ENCODE measurements around the gene CACNB2. TPM values are rescaled to one million over a fixed set of nuclear protein-coding genes. Genes with fewer than 3 reads are reported as not detected.

CACNB2 gene
- total RNA-seq, 6 experiments from 2014 or later, result not detected

DNA sequence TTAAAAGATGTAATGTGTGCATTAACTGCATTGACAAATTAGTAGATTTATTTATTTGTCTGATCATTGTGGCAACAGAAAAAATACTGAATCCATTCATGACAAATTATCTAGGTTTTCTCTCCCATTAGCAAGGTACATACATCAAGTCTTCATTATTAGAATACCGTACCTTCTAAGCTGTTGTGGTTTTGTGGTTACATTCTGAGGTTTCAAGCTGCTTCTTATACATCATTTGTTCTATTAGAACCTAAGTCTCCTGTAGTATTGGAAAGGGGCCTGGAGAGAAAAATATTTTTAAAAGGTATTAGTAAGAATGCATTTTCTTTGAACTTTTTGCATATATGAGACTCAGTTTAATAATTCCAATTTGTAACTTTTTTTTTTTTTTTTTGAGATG lies 26.3 kb upstream of the CACNB2 start:
- no peak overlapping the region for H3K27ac Mint-ChIP-seq
- no peaks in the 10 kb centered on the region for H3K9me3 Mint-ChIP-seq
- TF ChIP-seq, protein P1, sequence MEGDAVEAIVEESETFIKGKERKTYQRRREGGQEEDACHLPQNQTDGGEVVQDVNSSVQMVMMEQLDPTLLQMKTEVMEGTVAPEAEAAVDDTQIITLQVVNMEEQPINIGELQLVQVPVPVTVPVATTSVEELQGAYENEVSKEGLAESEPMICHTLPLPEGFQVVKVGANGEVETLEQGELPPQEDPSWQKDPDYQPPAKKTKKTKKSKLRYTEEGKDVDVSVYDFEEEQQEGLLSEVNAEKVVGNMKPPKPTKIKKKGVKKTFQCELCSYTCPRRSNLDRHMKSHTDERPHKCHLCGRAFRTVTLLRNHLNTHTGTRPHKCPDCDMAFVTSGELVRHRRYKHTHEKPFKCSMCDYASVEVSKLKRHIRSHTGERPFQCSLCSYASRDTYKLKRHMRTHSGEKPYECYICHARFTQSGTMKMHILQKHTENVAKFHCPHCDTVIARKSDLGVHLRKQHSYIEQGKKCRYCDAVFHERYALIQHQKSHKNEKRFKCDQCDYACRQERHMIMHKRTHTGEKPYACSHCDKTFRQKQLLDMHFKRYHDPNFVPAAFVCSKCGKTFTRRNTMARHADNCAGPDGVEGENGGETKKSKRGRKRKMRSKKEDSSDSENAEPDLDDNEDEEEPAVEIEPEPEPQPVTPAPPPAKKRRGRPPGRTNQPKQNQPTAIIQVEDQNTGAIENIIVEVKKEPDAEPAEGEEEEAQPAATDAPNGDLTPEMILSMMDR (IDR thresholded peaks at IDR 0.05), result no peak
- DNase-seq, result no peak
- no peaks in the 10 kb centered on the region for H3K36me3 Mint-ChIP-seq (ENCODE audit: low read depth)
- H3K27me3 Mint-ChIP-seq (ENCODE audit: insufficient read depth), result no peaks in the 10 kb centered on the region; the same call in none of the 2 replicates
- H3K4me3 Mint-ChIP-seq, result no peak overlapping the region
- H3K4me1 Mint-ChIP-seq (ENCODE audit: low read depth), result no peaks in the 10 kb centered on the region

DNA sequence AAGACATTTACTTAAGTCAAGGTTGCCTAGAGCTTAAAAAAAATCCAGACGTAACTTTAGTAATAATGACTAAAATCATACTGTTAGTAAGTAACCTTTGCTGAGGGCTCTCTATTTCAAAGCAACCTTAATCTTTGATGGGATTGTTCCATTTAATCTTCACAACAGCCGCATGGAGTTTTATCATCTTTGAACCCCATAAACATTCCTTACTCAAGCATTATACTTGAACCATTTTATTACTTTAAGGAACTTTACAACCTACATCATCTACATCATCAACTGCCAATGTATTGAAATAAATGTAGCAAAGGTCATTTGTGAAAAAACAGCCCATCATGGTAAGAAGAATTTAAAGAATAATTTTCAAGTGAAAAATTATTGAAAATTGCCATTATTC lies 22.9 kb upstream of the CACNB2 start:
- H3K27ac Mint-ChIP-seq, result no peak overlapping the region
- no peaks in the 10 kb centered on the region for H3K36me3 Mint-ChIP-seq (ENCODE audit: low read depth)

DNA sequence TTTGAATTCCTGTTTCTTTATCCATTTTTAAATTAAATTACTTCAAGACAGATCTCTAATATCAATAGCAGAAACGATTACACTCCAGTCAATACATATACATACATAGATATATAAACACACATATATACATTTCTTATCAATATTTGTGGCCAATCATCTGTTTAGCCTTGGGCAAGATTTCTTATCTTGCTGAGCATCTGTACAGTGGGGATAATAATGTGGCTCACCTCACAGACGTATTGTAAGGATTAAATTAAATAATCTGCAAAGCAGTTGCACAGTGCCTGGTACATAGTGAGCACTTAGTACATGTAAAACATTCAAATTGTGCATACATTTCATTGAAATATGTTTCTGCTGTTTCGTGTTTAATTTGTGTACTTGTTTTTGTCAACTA lies 17.5 kb upstream of the CACNB2 start:
- TF ChIP-seq, protein P1 (IDR thresholded peaks at IDR 0.05), result no peak
- H3K4me3 Mint-ChIP-seq, result no peak overlapping the region
- no peaks in the 10 kb centered on the region for H3K4me1 Mint-ChIP-seq (ENCODE audit: low read depth)
- H3K36me3 Mint-ChIP-seq (ENCODE audit: low read depth), result no peaks in the 10 kb centered on the region
- H3K9me3 Mint-ChIP-seq, result no peaks in the 10 kb centered on the region
- no peaks in the 10 kb centered on the region for H3K27me3 Mint-ChIP-seq (ENCODE audit: insufficient read depth)
- H3K27ac Mint-ChIP-seq, result no peak overlapping the region
- DNase-seq, result no peak

More for the DNA sequence above, 22.9 kb upstream of the CACNB2 start:
- no peak for DNase-seq
- H3K4me3 Mint-ChIP-seq, result no peak overlapping the region
- H3K27me3 Mint-ChIP-seq (ENCODE audit: insufficient read depth), result no peaks in the 10 kb centered on the region; the same call in none of the 2 replicates
- H3K9me3 Mint-ChIP-seq, result no peaks in the 10 kb centered on the region
- TF ChIP-seq, protein P1 (IDR thresholded peaks at IDR 0.05), result no peak
- H3K4me1 Mint-ChIP-seq (ENCODE audit: low read depth), result no peaks in the 10 kb centered on the region

DNA sequence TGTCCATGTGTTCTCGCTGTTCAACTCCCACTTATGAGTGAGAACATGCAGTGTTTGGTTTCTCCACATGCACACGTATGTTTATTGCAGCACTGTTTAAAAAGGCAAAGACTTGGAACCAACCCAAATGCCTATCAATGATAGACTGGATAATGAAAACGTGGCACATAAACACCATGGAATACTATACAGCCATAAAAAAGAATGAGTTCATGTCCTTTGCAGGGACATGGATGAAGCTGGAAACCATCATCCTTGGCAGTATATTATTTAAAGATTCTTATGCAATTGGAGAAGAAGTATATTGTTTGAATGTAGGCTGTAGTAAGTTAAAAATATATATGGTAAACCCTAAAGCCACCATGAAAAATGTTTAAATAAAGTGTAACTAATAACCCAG lies 7.2 kb upstream of the CACNB2 start:
- H3K4me3 Mint-ChIP-seq, result no peak overlapping the region
- no peaks in the 10 kb centered on the region for H3K4me1 Mint-ChIP-seq (ENCODE audit: low read depth)
- no peaks in the 10 kb centered on the region for H3K36me3 Mint-ChIP-seq (ENCODE audit: low read depth)
- TF ChIP-seq, protein P1 (IDR thresholded peaks at IDR 0.05), result no peak
- DNase-seq, result no peak
- H3K27me3 Mint-ChIP-seq (ENCODE audit: insufficient read depth), result peaks cover 3% of the 10 kb centered on the region
- H3K9me3 Mint-ChIP-seq, result no peaks in the 10 kb centered on the region
- H3K27ac Mint-ChIP-seq, result no peak overlapping the region

DNA sequence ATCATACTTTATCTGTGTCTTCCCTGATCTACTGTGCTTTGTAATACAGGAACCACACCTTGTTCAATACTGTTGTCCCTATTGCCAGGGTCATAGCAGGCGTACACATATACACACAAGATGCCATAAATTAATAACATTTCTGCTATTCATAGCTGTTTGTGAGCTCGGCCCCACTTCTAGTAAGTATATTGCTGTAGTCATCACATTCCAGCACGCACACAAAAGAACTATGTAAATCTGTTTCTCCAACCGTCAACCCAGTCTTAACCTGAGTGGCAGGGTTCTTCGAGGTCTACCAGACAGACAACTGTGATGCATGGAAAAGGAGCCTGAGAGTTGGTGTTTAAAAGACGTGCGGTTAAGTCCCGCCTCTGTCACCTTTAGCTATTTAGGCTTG lies 5.7 kb upstream of the CACNB2 start:
- H3K27ac Mint-ChIP-seq, result no peak overlapping the region
- no peak for DNase-seq
- TF ChIP-seq, protein P1 (IDR thresholded peaks at IDR 0.05), result no peak
- H3K36me3 Mint-ChIP-seq (ENCODE audit: low read depth), result no peaks in the 10 kb centered on the region
- H3K27me3 Mint-ChIP-seq (ENCODE audit: insufficient read depth), result peaks cover 7% of the 10 kb centered on the region
- H3K9me3 Mint-ChIP-seq, result no peaks in the 10 kb centered on the region
- H3K4me3 Mint-ChIP-seq, result no peak overlapping the region
- H3K4me1 Mint-ChIP-seq (ENCODE audit: low read depth), result no peaks in the 10 kb centered on the region

DNA sequence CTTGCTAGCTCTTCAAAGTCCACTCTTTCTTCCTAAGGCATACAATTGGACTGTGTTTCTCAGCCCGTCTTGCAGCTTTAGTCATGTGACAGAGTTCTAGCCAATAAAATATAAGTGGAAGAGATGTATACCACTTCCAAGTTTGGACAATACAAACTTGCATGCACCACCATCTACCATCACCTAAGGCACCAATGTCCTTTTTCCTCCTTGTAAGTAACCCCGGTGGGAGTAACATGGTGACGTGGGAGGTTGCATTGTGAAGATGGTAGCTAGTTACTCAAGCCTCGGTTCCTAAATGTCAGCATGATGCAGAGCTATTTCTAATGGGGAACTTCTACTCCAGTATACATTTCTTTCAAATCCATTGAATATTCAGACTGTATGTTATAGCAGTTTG lies 5.3 kb upstream of the CACNB2 start:
- TF ChIP-seq, protein P1 (IDR thresholded peaks at IDR 0.05), result no peak
- Mint-ChIP-seq H3K4me1 (ENCODE audit: low read depth) (no peaks in the 10 kb centered on the region), H3K36me3 (ENCODE audit: low read depth) (no peaks in the 10 kb centered on the region), H3K4me3 (no peak overlapping the region), H3K27me3 (ENCODE audit: insufficient read depth) (peaks cover 11% of the 10 kb centered on the region), H3K27ac (no peak overlapping the region), H3K9me3 (no peaks in the 10 kb centered on the region)
- no peak for DNase-seq

All from HFFc6 (cell line).